ENCODE measurements around the gene TRPC6. TPM values are rescaled to one million over a fixed set of nuclear protein-coding genes. Genes with fewer than 3 reads are reported as not detected.

TRPC6 gene
- polyA plus RNA-seq: 0.11 and 0.30 TPM in 2 replicates
- under 0.01 TPM in 1 of 2 replicates, not detected in the other for polyA minus RNA-seq

DNA sequence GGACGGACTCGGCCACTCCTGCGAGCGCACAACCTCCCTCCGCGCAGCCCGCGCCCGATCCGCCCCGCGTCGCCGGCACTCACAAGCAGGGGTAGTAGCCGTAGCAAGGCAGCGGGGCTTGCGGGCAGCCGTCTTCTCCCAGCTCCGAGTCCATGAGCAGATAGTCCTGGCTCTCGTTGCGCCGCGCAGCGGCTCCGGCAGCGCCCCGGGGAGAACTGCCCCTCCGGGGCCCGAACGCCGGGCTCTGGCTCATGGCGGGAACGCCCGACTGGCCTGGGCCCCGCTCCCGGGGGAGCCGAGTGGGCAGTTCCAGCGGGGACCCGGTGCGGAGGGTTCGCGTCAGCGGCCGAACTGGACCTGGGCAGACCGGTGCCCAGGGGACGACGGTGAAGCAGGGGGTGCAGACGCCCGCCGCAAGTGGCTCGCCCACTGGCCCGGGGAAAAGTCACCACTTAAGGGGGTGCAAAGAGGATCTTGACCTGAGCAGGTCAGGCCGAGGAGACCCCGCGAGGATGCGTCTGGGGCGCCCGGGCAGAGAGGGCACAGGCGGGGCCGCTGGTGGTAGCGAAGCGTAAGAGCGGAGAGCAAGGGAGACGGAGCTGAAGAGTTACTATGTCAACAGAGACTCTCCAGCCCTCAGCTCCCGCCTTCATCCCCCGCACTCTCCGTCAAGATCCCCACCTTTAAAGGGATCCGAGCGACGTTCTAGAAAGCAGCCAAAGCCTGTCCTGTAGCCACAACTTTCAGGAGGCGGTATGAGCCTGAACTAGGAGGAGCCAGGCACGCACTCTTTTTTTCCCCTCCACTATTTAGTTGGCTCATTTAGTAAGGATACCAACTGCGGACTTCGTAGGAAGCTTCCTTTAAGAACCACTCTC, at the start of gene TRPC6:
Gene TRPC6, minus strand, starts transcription at position 757 of the 878 bp plus-strand sequence. Its CDS starts 504 bp downstream, at position 253.
- no peaks in the 10 kb centered on the region for H3K9me2 ChIP-seq (ENCODE audit: insufficient read depth, low read length)
- no peaks in the 10 kb centered on the region for H3K79me2 ChIP-seq (replicated peaks; ENCODE audit: insufficient read depth, low read length)
- H3K9ac ChIP-seq (ENCODE audit: low read length): peak within 1 kb of the TSS; percentile 32
- H3K4me2 ChIP-seq (ENCODE audit: low read length): peak within 1 kb of the TSS; percentile 47
- H4K20me1 ChIP-seq (ENCODE audit: insufficient read depth): no peaks in the 10 kb centered on the region
- TF ChIP-seq, protein P1, sequence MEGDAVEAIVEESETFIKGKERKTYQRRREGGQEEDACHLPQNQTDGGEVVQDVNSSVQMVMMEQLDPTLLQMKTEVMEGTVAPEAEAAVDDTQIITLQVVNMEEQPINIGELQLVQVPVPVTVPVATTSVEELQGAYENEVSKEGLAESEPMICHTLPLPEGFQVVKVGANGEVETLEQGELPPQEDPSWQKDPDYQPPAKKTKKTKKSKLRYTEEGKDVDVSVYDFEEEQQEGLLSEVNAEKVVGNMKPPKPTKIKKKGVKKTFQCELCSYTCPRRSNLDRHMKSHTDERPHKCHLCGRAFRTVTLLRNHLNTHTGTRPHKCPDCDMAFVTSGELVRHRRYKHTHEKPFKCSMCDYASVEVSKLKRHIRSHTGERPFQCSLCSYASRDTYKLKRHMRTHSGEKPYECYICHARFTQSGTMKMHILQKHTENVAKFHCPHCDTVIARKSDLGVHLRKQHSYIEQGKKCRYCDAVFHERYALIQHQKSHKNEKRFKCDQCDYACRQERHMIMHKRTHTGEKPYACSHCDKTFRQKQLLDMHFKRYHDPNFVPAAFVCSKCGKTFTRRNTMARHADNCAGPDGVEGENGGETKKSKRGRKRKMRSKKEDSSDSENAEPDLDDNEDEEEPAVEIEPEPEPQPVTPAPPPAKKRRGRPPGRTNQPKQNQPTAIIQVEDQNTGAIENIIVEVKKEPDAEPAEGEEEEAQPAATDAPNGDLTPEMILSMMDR (IDR thresholded peaks at IDR 0.05; ENCODE audit: poor library complexity, severe bottlenecking): peak; percentile 10
- TF ChIP-seq TAF1 (IDR thresholded peaks at IDR 0.05; ENCODE audit: low read depth): no peak
- H3K36me3 ChIP-seq (ENCODE audit: insufficient read depth, low read length): no peaks in the 10 kb centered on the region
- H3K4me3 ChIP-seq (ENCODE audit: low read length): peak within 1 kb of the TSS; percentile 78
- H3K27me3 ChIP-seq (ENCODE audit: insufficient read depth, low read depth, low read length): peaks cover 46% of the 10 kb centered on the region
- no peak within 1 kb of the TSS for H2AFZ ChIP-seq (ENCODE audit: low read depth, low read length)
- H3K9me3 ChIP-seq (ENCODE audit: low read length): no peaks in the 10 kb centered on the region
- no peaks in the 10 kb centered on the region for H3F3A ChIP-seq (ENCODE audit: insufficient read depth, low read length, poor library complexity, severe bottlenecking)
- no peak within 1 kb of the TSS for H3K27ac ChIP-seq (ENCODE audit: low read length)

DNA sequence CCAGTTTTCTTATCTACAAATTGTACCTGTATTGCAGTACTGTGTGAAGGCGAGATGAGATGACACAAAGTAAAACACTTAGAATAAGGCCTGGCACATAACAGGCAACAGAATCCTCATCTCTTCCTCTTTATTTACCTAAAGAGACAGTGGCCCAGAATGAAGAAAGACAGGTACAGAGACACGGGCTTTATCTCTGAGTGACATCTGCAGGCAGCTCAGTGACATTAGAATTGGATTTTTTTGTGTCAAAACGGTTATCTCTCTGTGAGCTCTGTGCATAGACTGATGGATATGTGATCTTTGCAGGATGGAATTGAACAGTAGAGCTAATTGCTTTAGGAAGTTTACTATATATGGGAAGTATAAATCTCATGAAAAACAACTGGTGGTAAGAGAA, 36.2 kb upstream of the TRPC6 start:
- no peak overlapping the region for H3K4me3 ChIP-seq (ENCODE audit: low read length)
- no peaks in the 10 kb centered on the region for H3K79me2 ChIP-seq (replicated peaks; ENCODE audit: insufficient read depth, low read length)
- no peaks in the 10 kb centered on the region for H3K9me3 ChIP-seq (ENCODE audit: low read length)
- no peak overlapping the region for H3K27ac ChIP-seq (ENCODE audit: low read length)
- H3K36me3 ChIP-seq (ENCODE audit: insufficient read depth, low read length): no peaks in the 10 kb centered on the region
- H4K20me1 ChIP-seq (ENCODE audit: insufficient read depth): no peaks in the 10 kb centered on the region
- TF ChIP-seq, protein P1 (IDR thresholded peaks at IDR 0.05; ENCODE audit: poor library complexity, severe bottlenecking): peak; percentile 20
- peak; percentile 66 for TF ChIP-seq EP300 (conservative IDR thresholded peaks at IDR 0.05; ENCODE audit: poor library complexity, severe bottlenecking)
- TF ChIP-seq POLR2AphosphoS5 (IDR thresholded peaks at IDR 0.05): peak; percentile 47
- TF ChIP-seq SMC3 (conservative IDR thresholded peaks at IDR 0.05; ENCODE audit: poor library complexity): no peak
- TF ChIP-seq RAD21 (conservative IDR thresholded peaks at IDR 0.05): peak; percentile 31
- no peak for TF ChIP-seq MXI1 (conservative IDR thresholded peaks at IDR 0.05; ENCODE audit: poor library complexity, severe bottlenecking)
- no peak overlapping the region for H3K9ac ChIP-seq (ENCODE audit: low read length)
- no peak overlapping the region for H2AFZ ChIP-seq (ENCODE audit: low read depth, low read length)
- H3K9me2 ChIP-seq (ENCODE audit: insufficient read depth, low read length): no peaks in the 10 kb centered on the region
- no peaks in the 10 kb centered on the region for H3F3A ChIP-seq (ENCODE audit: insufficient read depth, low read length, poor library complexity, severe bottlenecking)
- H3K4me2 ChIP-seq (ENCODE audit: low read length): no peak overlapping the region
- H3K27me3 ChIP-seq (ENCODE audit: insufficient read depth, low read depth, low read length): no peaks in the 10 kb centered on the region

DNA sequence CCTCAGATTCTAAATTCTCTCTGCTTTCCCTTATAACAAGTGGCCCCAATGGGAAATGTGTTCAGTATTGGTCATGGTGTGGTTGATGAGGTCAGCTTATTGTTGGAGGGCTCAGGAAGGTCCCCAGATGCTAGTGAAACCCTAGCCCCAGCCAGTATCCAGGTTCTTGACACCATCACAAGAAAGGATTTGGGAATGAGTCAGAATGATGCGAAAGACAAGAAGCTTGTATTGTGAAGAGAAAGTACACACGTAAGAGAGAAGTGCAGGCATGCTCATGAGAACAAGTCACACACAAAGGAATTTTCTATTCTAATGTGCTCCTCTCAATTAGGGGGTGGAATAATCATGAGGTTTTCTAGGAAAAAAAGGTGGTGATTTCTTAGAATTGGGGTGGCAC, 34.9 kb upstream of the TRPC6 start:
- no peak overlapping the region for H3K4me3 ChIP-seq (ENCODE audit: low read length)
- no peaks in the 10 kb centered on the region for H3K9me2 ChIP-seq (ENCODE audit: insufficient read depth, low read length)
- no peaks in the 10 kb centered on the region for H3F3A ChIP-seq (ENCODE audit: insufficient read depth, low read length, poor library complexity, severe bottlenecking)
- no peak for TF ChIP-seq SMC3 (conservative IDR thresholded peaks at IDR 0.05; ENCODE audit: poor library complexity)
- no peak for TF ChIP-seq RAD21 (conservative IDR thresholded peaks at IDR 0.05)
- TF ChIP-seq, protein P1 (IDR thresholded peaks at IDR 0.05; ENCODE audit: poor library complexity, severe bottlenecking): no peak
- no peak for TF ChIP-seq TAF1 (IDR thresholded peaks at IDR 0.05; ENCODE audit: low read depth)
- no peak for TF ChIP-seq EZH2 (IDR thresholded peaks at IDR 0.05; ENCODE audit: borderline replicate concordance, insufficient read depth, low read length, poor library complexity, severe bottlenecking)
- TF ChIP-seq MXI1 (conservative IDR thresholded peaks at IDR 0.05; ENCODE audit: poor library complexity, severe bottlenecking): no peak
- TF ChIP-seq, protein P2, sequence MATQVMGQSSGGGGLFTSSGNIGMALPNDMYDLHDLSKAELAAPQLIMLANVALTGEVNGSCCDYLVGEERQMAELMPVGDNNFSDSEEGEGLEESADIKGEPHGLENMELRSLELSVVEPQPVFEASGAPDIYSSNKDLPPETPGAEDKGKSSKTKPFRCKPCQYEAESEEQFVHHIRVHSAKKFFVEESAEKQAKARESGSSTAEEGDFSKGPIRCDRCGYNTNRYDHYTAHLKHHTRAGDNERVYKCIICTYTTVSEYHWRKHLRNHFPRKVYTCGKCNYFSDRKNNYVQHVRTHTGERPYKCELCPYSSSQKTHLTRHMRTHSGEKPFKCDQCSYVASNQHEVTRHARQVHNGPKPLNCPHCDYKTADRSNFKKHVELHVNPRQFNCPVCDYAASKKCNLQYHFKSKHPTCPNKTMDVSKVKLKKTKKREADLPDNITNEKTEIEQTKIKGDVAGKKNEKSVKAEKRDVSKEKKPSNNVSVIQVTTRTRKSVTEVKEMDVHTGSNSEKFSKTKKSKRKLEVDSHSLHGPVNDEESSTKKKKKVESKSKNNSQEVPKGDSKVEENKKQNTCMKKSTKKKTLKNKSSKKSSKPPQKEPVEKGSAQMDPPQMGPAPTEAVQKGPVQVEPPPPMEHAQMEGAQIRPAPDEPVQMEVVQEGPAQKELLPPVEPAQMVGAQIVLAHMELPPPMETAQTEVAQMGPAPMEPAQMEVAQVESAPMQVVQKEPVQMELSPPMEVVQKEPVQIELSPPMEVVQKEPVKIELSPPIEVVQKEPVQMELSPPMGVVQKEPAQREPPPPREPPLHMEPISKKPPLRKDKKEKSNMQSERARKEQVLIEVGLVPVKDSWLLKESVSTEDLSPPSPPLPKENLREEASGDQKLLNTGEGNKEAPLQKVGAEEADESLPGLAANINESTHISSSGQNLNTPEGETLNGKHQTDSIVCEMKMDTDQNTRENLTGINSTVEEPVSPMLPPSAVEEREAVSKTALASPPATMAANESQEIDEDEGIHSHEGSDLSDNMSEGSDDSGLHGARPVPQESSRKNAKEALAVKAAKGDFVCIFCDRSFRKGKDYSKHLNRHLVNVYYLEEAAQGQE (IDR thresholded peaks at IDR 0.05; ENCODE audit: borderline replicate concordance): no peak
- TF ChIP-seq POLR2AphosphoS5 (IDR thresholded peaks at IDR 0.05): no peak
- no peak for TF ChIP-seq EP300 (conservative IDR thresholded peaks at IDR 0.05; ENCODE audit: poor library complexity, severe bottlenecking)
- no peak overlapping the region for H2AFZ ChIP-seq (ENCODE audit: low read depth, low read length)
- no peak overlapping the region for H3K27ac ChIP-seq (ENCODE audit: low read length)
- H4K20me1 ChIP-seq (ENCODE audit: insufficient read depth): no peaks in the 10 kb centered on the region
- H3K9ac ChIP-seq (ENCODE audit: low read length): no peak overlapping the region
- no peaks in the 10 kb centered on the region for H3K9me3 ChIP-seq (ENCODE audit: low read length)
- no peak overlapping the region for H3K4me2 ChIP-seq (ENCODE audit: low read length)
- H3K27me3 ChIP-seq (ENCODE audit: insufficient read depth, low read depth, low read length): no peaks in the 10 kb centered on the region
- no peaks in the 10 kb centered on the region for H3K36me3 ChIP-seq (ENCODE audit: insufficient read depth, low read length)
- no peaks in the 10 kb centered on the region for H3K79me2 ChIP-seq (replicated peaks; ENCODE audit: insufficient read depth, low read length)
